GM23338 (cell line): ENCODE data around the gene GDF10. TPM values are rescaled to one million over a fixed set of nuclear protein-coding genes. Genes with fewer than 3 reads are reported as not detected.

ENCODE experiments used
- ATAC-seq: fragments of 200-7000 bp; cut with Tn5 transposase; 3 replicates; pipeline ENCODE4 v1.9.1; 2020
- DNase-seq: peaks from one replicate; pipeline ENCODE4 v3.0.0-alpha.2; 2015; ENCODE audit warnings: low spot score
- H2AFZ ChIP-seq: fragments of 200-600 bp; sonication (generic); 2 replicates; pipeline ENCODE4 v1.8.0; 2016; ENCODE audit warnings: antibody characterized with exemption, mild to moderate bottlenecking, moderate library complexity
- H3F3A ChIP-seq: fragments of 200-600 bp; sonication (generic); replicated peaks from 2 replicates; pipeline ENCODE4 v1.8.0; 2017; ENCODE audit warnings: antibody characterized with exemption, mixed run types, low read depth
- H3K27ac ChIP-seq: fragments of 200-600 bp; sonication (generic); 2 replicates; pipeline ENCODE4 v1.6.1; 2016; ENCODE audit warnings: low read depth
- H3K27me3 ChIP-seq: fragments of 200-600 bp; sonication (generic); 2 replicates; pipeline ENCODE4 v1.8.0; 2016; ENCODE audit warnings: mild to moderate bottlenecking, mixed run types, moderate library complexity; ENCODE audit not compliant: insufficient read depth
- H3K36me3 ChIP-seq: fragments of 200-600 bp; sonication (generic); 2 replicates; pipeline ENCODE4 v1.8.0; 2016; ENCODE audit warnings: mild to moderate bottlenecking; ENCODE audit not compliant: insufficient read depth
- H3K4me1 ChIP-seq: fragments of 200-600 bp; sonication (generic); 2 replicates; pipeline ENCODE4 v1.8.0; 2016; ENCODE audit warnings: mild to moderate bottlenecking, moderate library complexity; ENCODE audit not compliant: insufficient read depth
- H3K4me2 ChIP-seq: fragments of 200-600 bp; sonication (generic); 2 replicates; pipeline ENCODE4 v1.7.1; 2017; ENCODE audit warnings: mixed run types
- H3K4me3 ChIP-seq: fragments of 200-600 bp; sonication (generic); 2 replicates; pipeline ENCODE4 v1.6.1; 2016; ENCODE audit warnings: mixed run types
- H3K79me2 ChIP-seq: fragments of 200-600 bp; sonication (generic); replicated peaks from 2 replicates; pipeline ENCODE4 v1.8.0; 2017; ENCODE audit warnings: mild to moderate bottlenecking; ENCODE audit not compliant: insufficient read depth
- H3K9me2 ChIP-seq: fragments of 200-600 bp; sonication (generic); 2 replicates; pipeline ENCODE4 v1.8.0; 2017; ENCODE audit not compliant: insufficient read depth
- H4K20me1 ChIP-seq: fragments of 200-600 bp; sonication (generic); replicated peaks from 2 replicates; pipeline ENCODE4 v1.8.0; 2017; ENCODE audit warnings: mild to moderate bottlenecking; ENCODE audit not compliant: insufficient read depth
- H3K27ac Mint-ChIP-seq: 2 replicates; pipeline ENCODE4 v1.8.0; 2020; ENCODE audit warnings: inconsistent platforms, mild to moderate bottlenecking, moderate library complexity, mixed read lengths
- H3K27me3 Mint-ChIP-seq: 3 replicates; pipeline ENCODE4 v1.8.0; 2022; ENCODE audit warnings: low read depth, mild to moderate bottlenecking, moderate library complexity, mixed read lengths, inconsistent platforms; ENCODE audit not compliant: insufficient read depth, poor library complexity
- H3K36me3 Mint-ChIP-seq: 3 replicates; pipeline ENCODE4 v1.8.0; 2021; ENCODE audit warnings: low read depth, mild to moderate bottlenecking, inconsistent platforms, moderate library complexity, mixed read lengths
- H3K4me1 Mint-ChIP-seq: 3 replicates; pipeline ENCODE4 v1.8.0; 2020; ENCODE audit warnings: mild to moderate bottlenecking, inconsistent platforms, mixed read lengths
- H3K4me3 Mint-ChIP-seq: 3 replicates; pipeline ENCODE4 v1.8.0; 2021; ENCODE audit warnings: moderate library complexity, mild to moderate bottlenecking, inconsistent platforms, mixed read lengths
- H3K9me3 Mint-ChIP-seq: 3 replicates; pipeline ENCODE4 v1.8.0; 2020; ENCODE audit warnings: moderate library complexity, mild to moderate bottlenecking, inconsistent platforms, mixed read lengths
- CREB1 ChIP-seq: fragments of 250-450 bp; sonication (Bioruptor Pico); IDR thresholded peaks from 2 replicates; pipeline ENCODE4 v1.5.0; 2020; ENCODE audit warnings: low read depth, mild to moderate bottlenecking, moderate library complexity
- CTCF ChIP-seq, 2 experiments: fragments of 200-600 bp in 1 of 2; sonication (generic) in 1 of 2; conservative IDR thresholded peaks; 2 replicates each; pipeline versions ENCODE4 v1.5.1 to v1.6.1; 2016 to 2017; ENCODE audit warnings: antibody characterized with exemption in 2 of 2, low read depth in 2 of 2, mild to moderate bottlenecking in 2 of 2, moderate library complexity in 1 of 2
- ETS1 ChIP-seq: IDR thresholded peaks from 2 replicates; pipeline ENCODE4 v1.6.1; 2016; ENCODE audit warnings: antibody characterized with exemption
- EZH2 ChIP-seq: fragments of 200-600 bp; sonication (generic); IDR thresholded peaks from one replicate; pipeline ENCODE4 v1.8.0; 2017; ENCODE audit warnings: antibody characterized with exemption, mild to moderate bottlenecking, low read depth; ENCODE audit not compliant: unreplicated experiment
- JUNB ChIP-seq: IDR thresholded peaks from one replicate; pipeline ENCODE4 v1.6.1; 2016; ENCODE audit warnings: antibody characterized with exemption; ENCODE audit not compliant: unreplicated experiment
- NANOG ChIP-seq: IDR thresholded peaks from 2 replicates; pipeline ENCODE4 v1.6.1; 2016; ENCODE audit warnings: antibody characterized with exemption, borderline replicate concordance
- POLR2AphosphoS5 ChIP-seq: IDR thresholded peaks from 2 replicates; pipeline ENCODE4 v1.6.1; 2016; ENCODE audit warnings: antibody characterized with exemption, low read depth
- REST ChIP-seq: IDR thresholded peaks from one replicate; pipeline ENCODE4 v1.6.1; 2018; ENCODE audit warnings: antibody characterized with exemption; ENCODE audit not compliant: unreplicated experiment
- STAT1 ChIP-seq: IDR thresholded peaks from one replicate; pipeline ENCODE4 v1.6.1; 2016; ENCODE audit warnings: antibody characterized with exemption; ENCODE audit not compliant: unreplicated experiment
- ZNF114 ChIP-seq: fragments of 250-450 bp; sonication (Bioruptor Pico); IDR thresholded peaks from 2 replicates; pipeline ENCODE4 v1.5.0; 2020; ENCODE audit warnings: mild to moderate bottlenecking, moderate library complexity
- ZNF331 ChIP-seq: fragments of 250-450 bp; sonication (Bioruptor Pico); IDR thresholded peaks from 2 replicates; pipeline ENCODE4 v1.5.0; 2020; ENCODE audit warnings: low read depth, mild to moderate bottlenecking, moderate library complexity
- ZNF462 ChIP-seq: fragments of 250-450 bp; sonication (Bioruptor Pico); IDR thresholded peaks from 2 replicates; pipeline ENCODE4 v1.5.0; 2020; ENCODE audit warnings: mild to moderate bottlenecking, moderate library complexity
- polyA plus RNA-seq: library from polyadenylated mRNA; unstranded; fragments of >200 nt; fragmentation: Nextera tagmentation; extraction: Ambion mirVana; gene quantifications from 2 replicates; pipeline ENCODE4 v1.2.1, GENCODE V29; 2016
- total RNA-seq: library from RNA; depleted of rRNA; stranded (reverse); fragments of >200 nt; shearing (Covaris generic); gene quantifications from 2 replicates; pipeline ENCODE4 v1.2.3, GENCODE V29; 2014

Gene GDF10
- total and polyA plus RNA-seq, 2 experiments from 2014 or later, result 0.21 TPM; not detected in 1

GRCh38 chr10:47266602-47267001 is 33.4 kb upstream of the GDF10 start (continued):
- TF ChIP-seq REST (no peak), JUNB (no peak), ZNF114 (CRISPR knock-in tag) (no peak), NANOG (no peak)

- no peak overlapping the region for H3K27ac Mint-ChIP-seq
- no peaks in the 10 kb centered on the region for H3K36me3 Mint-ChIP-seq
- H3K4me1 Mint-ChIP-seq, result peaks cover 6% of the 10 kb centered on the region
- H3K4me3 Mint-ChIP-seq, result no peak overlapping the region
- Histone ChIP-seq H3K27me3 (no peaks in the 10 kb centered on the region), H3K36me3 (no peaks in the 10 kb centered on the region), H3K79me2 (no peaks in the 10 kb centered on the region), H3K9me2 (no peaks in the 10 kb centered on the region), H3K27ac (no peak overlapping the region), H2AFZ (no peak overlapping the region), H3K4me3 (no peak overlapping the region), H3F3A (no peaks in the 10 kb centered on the region), H3K4me2 (no peak overlapping the region), H3K4me1 (no peaks in the 10 kb centered on the region), H4K20me1 (no peaks in the 10 kb centered on the region)
- TF ChIP-seq ETS1, result no peak
- TF ChIP-seq POLR2AphosphoS5, result no peak
- no peak for TF ChIP-seq EZH2
- no peak for TF ChIP-seq ZNF331 (CRISPR knock-in tag)
- TF ChIP-seq JUNB, result no peak
- no peak for TF ChIP-seq CREB1
- TF ChIP-seq CTCF (conservative IDR thresholded peaks at IDR 0.05; ENCODE audit: low read depth in 2 of 2), result no peak
- TF ChIP-seq ZNF462 (CRISPR knock-in tag), result no peak
- no peak for TF ChIP-seq STAT1
- TF ChIP-seq ZNF114 (CRISPR knock-in tag), result no peak
- peaks cover 13% of the 10 kb centered on the region; the same call in 2 of the 3 replicates for H3K9me3 Mint-ChIP-seq
- peaks cover 5% of the 10 kb centered on the region for H3K27me3 Mint-ChIP-seq
- DNase-seq (peak; percentile 11), ATAC-seq (no peak; the same call in 2 of the 3 replicates)
Observed at GRCh38 chr10:47268696-47269095, 31.3 kb upstream of the GDF10 start.
